ENCODE data around the gene SAE1. TPM values are rescaled to one million over a fixed set of nuclear protein-coding genes. Genes with fewer than 3 reads are reported as not detected.

Gene SAE1
- total and polyA plus RNA-seq, 10 of the 15 experiments (the other 5 are each of a cell fraction or from before 2014, with no cell fraction given) = 62.0 to 246 (median 148) TPM

DNA sequence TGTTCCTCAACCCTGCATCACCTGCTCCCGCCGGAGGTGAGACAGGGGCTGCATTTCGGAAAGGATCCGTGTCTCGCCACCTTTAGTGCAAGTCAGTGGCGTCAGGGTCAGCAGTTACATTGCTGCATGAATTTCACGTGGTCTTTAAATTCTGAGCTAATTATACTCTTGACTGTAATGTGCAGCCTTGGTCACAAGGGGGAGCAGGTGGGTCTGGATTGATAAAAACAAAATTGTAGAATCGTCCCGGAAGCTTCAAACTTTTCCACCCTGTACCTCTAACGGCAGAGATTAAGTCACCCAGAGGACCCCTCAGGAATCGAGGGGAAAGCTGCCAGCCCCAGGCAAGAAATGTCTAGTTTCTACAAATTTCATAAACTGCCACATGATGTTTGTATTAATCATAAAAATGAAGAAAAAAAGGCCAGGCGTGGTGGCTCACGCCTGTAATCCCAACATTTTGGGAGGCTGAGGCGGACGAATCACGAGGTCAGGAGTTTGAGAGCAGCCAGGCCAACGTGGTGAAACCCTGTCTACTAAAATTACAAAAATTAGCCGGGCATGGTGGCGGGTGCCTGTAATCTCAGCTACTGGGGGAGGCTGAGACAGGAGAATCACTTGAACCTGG lies 80.2 kb downstream of the SAE1 start:
- DNase-seq (ENCODE audit: low read depth, low spot score) (no peak), FAIRE-seq (peak; percentile 97), ATAC-seq (peak; percentile 82)
- no TSS peak for BruUV-seq (replicated peaks)
- ChIA-PET SMC1A (ENCODE audit: uncharacterized antibody, unreplicated experiment) (interaction anchor here (0.5 to 7.4 kb wide), 27 partner anchors 9 to 302 kb away, joined by 3 to 211 read pairs (median 4); partner anchors contain the start of genes CCDC9, SAE1 and ZC3H4), RAD21 (ENCODE audit: unreplicated experiment) (interaction anchor here (0.5 to 7.1 kb wide), 24 partner anchors 10 to 180 kb away, joined by 3 to 255 read pairs (median 6); partner anchors contain the start of genes CCDC9, INAFM1 and ZC3H4), POLR2A (interaction anchor here (0.6 to 4.3 kb wide), 15 partner anchors 9 to 1700 kb away, joined by 3 to 66 read pairs (median 4); partner anchors contain the start of genes CCDC9 and ZC3H4), CTCF (interaction anchor here (0.7 to 12.2 kb wide), 42 partner anchors 9 to 297 kb away, joined by 3 to 473 read pairs (median 5); partner anchors contain the start of genes CCDC9, DHX34, SAE1 and ZC3H4)
- intact Hi-C loops (cut with micrococcal nuclease; ENCODE audit: unreplicated experiment) = loop anchor here (1.0 kb wide), 1 partner anchor 33 kb away; no protein-coding TSS in a partner anchor
- no peak overlapping the region for H3K4me3 ChIP-seq
- H3K9me3 ChIP-seq (replicated peaks; ENCODE audit: control insufficient read depth, insufficient read depth, low read length) = no peaks in the 10 kb centered on the region
- H2AFZ ChIP-seq (ENCODE audit: control insufficient read depth, low read depth, low read length) = peak overlapping the region; percentile 1; the same call in 1 of the 2 replicates
- H3K36me3 ChIP-seq (ENCODE audit: control insufficient read depth in 2 of 2, insufficient read depth in 2 of 2, low read length in 1 of 2) = peaks cover 16 to 19% of the 10 kb centered on the region in 2 experiments; a peak in 3 of 4 replicates
- H3K4me2 ChIP-seq (ENCODE audit: control insufficient read depth, insufficient read depth) = no peak overlapping the region
- H3K27ac ChIP-seq (ENCODE audit: control insufficient read depth, insufficient read depth) = no peak overlapping the region
- 0 out of 2 replicates have a peak, but pooled peaks cover 2% of the 10 kb centered on the region for H3K4me1 ChIP-seq (ENCODE audit: control insufficient read depth, insufficient read depth, low read length)
- in situ Hi-C loops (cut with MboI) = loop anchor here (5.0 kb wide), 1 partner anchor 36 kb away; no protein-coding TSS in a partner anchor
- H3K79me2 ChIP-seq (ENCODE audit: control insufficient read depth, insufficient read depth, low read length) = no peaks in the 10 kb centered on the region
- H3K27me3 ChIP-seq (replicated peaks in 1 of 2; ENCODE audit: control insufficient read depth in 2 of 2, insufficient read depth in 2 of 2, low read length in 1 of 2) = no peaks in the 10 kb centered on the region
- no peak overlapping the region for H3K9ac ChIP-seq (ENCODE audit: control insufficient read depth, insufficient read depth, low read length)
- 26% methylated on average over 19 of the region's 19 CpGs for WGBS (ENCODE audit: insufficient coverage, insufficient replicate concordance, low lambda C conversion rate, missing lambda C conversion rate)
- no peaks in the 10 kb centered on the region for H4K20me1 ChIP-seq (ENCODE audit: control insufficient read depth, insufficient read depth)
- TF ChIP-seq ZNF24 (IDR thresholded peaks at IDR 0.05) = no peak
- 0 out of 3 replicates have a peak, but pooled peaks have one; percentile 47 for TF ChIP-seq POU2F2 (IDR thresholded peaks at IDR 0.05; ENCODE audit: borderline replicate concordance, low read depth, low read length)
- TF ChIP-seq EGR1 (IDR thresholded peaks at IDR 0.05; ENCODE audit: borderline replicate concordance in 1 of 2, low read depth in 2 of 2, low read length in 2 of 2) = no peak
- no peak for TF ChIP-seq SIX5 (IDR thresholded peaks at IDR 0.05; ENCODE audit: low read depth, low read length, severe bottlenecking)
- no peak for TF ChIP-seq GABPA (IDR thresholded peaks at IDR 0.05; ENCODE audit: low read depth)
- no peak for TF ChIP-seq TARDBP (IDR thresholded peaks at IDR 0.05; ENCODE audit: borderline replicate concordance)
- TF ChIP-seq LARP7 (IDR thresholded peaks at IDR 0.05) = no peak
- TF ChIP-seq, protein P1, sequence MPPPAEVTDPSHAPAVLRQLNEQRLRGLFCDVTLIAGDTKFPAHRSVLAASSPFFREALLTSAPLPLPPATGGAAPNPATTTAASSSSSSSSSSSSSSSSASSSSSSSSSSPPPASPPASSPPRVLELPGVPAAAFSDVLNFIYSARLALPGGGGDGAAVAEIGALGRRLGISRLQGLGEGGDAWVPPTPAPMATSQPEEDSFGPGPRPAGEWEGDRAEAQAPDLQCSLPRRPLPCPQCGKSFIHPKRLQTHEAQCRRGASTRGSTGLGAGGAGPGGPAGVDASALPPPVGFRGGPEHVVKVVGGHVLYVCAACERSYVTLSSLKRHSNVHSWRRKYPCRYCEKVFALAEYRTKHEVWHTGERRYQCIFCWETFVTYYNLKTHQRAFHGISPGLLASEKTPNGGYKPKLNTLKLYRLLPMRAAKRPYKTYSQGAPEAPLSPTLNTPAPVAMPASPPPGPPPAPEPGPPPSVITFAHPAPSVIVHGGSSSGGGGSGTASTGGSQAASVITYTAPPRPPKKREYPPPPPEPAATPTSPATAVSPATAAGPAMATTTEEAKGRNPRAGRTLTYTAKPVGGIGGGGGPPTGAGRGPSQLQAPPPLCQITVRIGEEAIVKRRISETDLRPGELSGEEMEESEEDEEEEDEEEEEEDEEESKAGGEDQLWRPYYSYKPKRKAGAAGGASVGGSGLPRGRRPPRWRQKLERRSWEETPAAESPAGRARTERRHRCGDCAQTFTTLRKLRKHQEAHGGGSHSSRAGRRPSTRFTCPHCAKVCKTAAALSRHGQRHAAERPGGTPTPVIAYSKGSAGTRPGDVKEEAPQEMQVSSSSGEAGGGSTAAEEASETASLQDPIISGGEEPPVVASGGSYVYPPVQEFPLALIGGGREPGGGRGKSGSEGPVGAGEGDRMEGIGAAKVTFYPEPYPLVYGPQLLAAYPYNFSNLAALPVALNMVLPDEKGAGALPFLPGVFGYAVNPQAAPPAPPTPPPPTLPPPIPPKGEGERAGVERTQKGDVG (CRISPR knock-in tag; IDR thresholded peaks at IDR 0.05) = no peak
- 0 out of 2 replicates have a peak, but pooled peaks have one; percentile 52 for TF ChIP-seq MEF2A (IDR thresholded peaks at IDR 0.05; ENCODE audit: insufficient read depth, low read depth, low read length)
- peak; percentile 74 to 90 (median 82); a peak in 5 of 6 replicates for TF ChIP-seq CTCF (IDR thresholded peaks at IDR 0.05 in 2 of 3, conservative IDR thresholded peaks at IDR 0.05 in 1 of 3; ENCODE audit: control insufficient read depth in 2 of 3, extremely low read depth in 1 of 3, insufficient read depth in 1 of 3, low read depth in 3 of 3, low read length in 3 of 3)
- TF ChIP-seq CHD4 (IDR thresholded peaks at IDR 0.05) = no peak
- TF ChIP-seq BMI1 (IDR thresholded peaks at IDR 0.05; ENCODE audit: borderline replicate concordance) = no peak
- no peak for TF ChIP-seq SREBF2 (IDR thresholded peaks at IDR 0.05; ENCODE audit: low read length)
- TF ChIP-seq SUPT20H (IDR thresholded peaks at IDR 0.05; ENCODE audit: borderline replicate concordance, control insufficient read depth, low read depth, low read length) = no peak
- TF ChIP-seq NFYA (IDR thresholded peaks at IDR 0.05; ENCODE audit: borderline replicate concordance, low read depth, low read length) = no peak
- no peak for TF ChIP-seq EZH2 (IDR thresholded peaks at IDR 0.05; ENCODE audit: borderline replicate concordance, control insufficient read depth, low read depth, low read length)
- no peak for TF ChIP-seq ZNF622 (IDR thresholded peaks at IDR 0.05)
- peak; percentile 50; the same call in 1 of the 2 replicates for TF ChIP-seq ATF7 (IDR thresholded peaks at IDR 0.05; ENCODE audit: low read depth)

All from GM12878 (cell line).